Esophagus squamous epithelium (tissue), 4 donors: ENCODE data around the gene FAM9C.

Experiments
- CTCF ChIP-seq, 6 experiments: fragments of 450-650 bp in 4 of 6; fragments of 200-600 bp in 2 of 6; sonication (generic) in 2 of 6; IDR thresholded peaks; one replicate each; pipeline ENCODE4 v1.5.1; 2016 to 2019; ENCODE audit warnings: antibody characterized with exemption in 6 of 6, mild to moderate bottlenecking in 4 of 6, moderate library complexity in 4 of 6
- POLR2A ChIP-seq, 4 donors: fragments of 450-650 bp; IDR thresholded peaks; one replicate each; pipeline ENCODE4 v1.6.1; 2017; ENCODE audit warnings: antibody characterized with exemption in 4 of 4, mild to moderate bottlenecking in 4 of 4, moderate library complexity in 3 of 4

GRCh38 chrX:13086076-13086475, 41.7 kb upstream of the FAM9C start:
- no peak for TF ChIP-seq POLR2A (IDR thresholded peaks at IDR 0.05)
- no peak for TF ChIP-seq CTCF (IDR thresholded peaks at IDR 0.05)
